ENCODE data around the gene CD81.
A peak's percentile ranks its signal among the peaks of the same experiment; 100 is the strongest.
"Not testable (repeated sequence)": the region's sequence is repeated elsewhere in the genome, so short reads cannot be mapped to it uniquely, and the experiment has no call there.

Gene CD81, protein sequence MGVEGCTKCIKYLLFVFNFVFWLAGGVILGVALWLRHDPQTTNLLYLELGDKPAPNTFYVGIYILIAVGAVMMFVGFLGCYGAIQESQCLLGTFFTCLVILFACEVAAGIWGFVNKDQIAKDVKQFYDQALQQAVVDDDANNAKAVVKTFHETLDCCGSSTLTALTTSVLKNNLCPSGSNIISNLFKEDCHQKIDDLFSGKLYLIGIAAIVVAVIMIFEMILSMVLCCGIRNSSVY

DNA sequence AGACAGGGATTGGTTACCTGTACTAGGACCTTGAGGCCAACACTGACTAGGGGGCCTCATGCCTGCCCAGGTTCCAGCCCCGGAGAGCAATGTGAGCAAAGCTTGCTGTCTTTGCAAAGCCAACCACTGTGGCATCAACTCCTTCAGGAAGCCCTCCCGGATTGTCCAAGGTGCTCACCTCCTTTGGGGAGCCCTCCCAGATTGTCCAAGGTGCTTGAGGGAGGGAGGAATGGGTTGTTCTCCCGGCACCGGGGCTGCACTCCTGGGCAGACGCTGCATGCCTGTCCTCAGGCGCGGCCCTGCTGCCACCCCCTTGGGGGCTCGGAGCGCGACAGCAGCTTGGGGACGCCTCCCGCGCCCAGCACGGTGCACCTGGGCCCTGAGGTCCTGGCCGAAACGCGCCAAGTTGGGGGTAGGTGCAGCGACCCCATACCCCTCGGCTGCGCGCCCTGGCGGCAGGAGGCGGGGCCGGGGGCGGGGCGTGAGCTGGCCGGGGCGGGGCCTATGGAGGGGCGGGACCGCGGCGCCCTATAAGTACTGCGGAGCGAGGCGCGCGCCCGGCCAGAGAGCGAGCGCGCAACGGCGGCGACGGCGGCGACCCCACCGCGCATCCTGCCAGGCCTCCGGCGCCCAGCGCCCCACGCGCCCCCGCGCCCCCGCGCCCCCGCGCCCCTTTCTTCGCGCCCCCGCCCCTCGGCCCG is at the start of gene CD81:
Gene CD81, plus strand, starts transcription at position 560 of the 701 bp plus-strand sequence. CDS start 240 bp downstream, outside the sequence.
- Mint-ChIP-seq H3K4me1 (ENCODE audit: low read depth) (peaks cover 19% of the 10 kb centered on the region), H3K27ac (peak within 1 kb of the TSS; percentile 61), H3K36me3 (no peaks in the 10 kb centered on the region), H3K27me3 (no peaks in the 10 kb centered on the region), H3K9me3 (ENCODE audit: low read depth) (no peaks in the 10 kb centered on the region), H3K4me3 (peak within 1 kb of the TSS; percentile 84)

GRCh38 chr11:2328021-2328420 is 49.1 kb upstream of the CD81 start:
- Mint-ChIP-seq H3K4me3 (no peak overlapping the region), H3K27me3 (peaks cover 7% of the 10 kb centered on the region), H3K36me3 (no peaks in the 10 kb centered on the region), H3K9me3 (ENCODE audit: low read depth) (no peaks in the 10 kb centered on the region), H3K27ac (no peak overlapping the region), H3K4me1 (ENCODE audit: low read depth) (no peaks in the 10 kb centered on the region)

DNA sequence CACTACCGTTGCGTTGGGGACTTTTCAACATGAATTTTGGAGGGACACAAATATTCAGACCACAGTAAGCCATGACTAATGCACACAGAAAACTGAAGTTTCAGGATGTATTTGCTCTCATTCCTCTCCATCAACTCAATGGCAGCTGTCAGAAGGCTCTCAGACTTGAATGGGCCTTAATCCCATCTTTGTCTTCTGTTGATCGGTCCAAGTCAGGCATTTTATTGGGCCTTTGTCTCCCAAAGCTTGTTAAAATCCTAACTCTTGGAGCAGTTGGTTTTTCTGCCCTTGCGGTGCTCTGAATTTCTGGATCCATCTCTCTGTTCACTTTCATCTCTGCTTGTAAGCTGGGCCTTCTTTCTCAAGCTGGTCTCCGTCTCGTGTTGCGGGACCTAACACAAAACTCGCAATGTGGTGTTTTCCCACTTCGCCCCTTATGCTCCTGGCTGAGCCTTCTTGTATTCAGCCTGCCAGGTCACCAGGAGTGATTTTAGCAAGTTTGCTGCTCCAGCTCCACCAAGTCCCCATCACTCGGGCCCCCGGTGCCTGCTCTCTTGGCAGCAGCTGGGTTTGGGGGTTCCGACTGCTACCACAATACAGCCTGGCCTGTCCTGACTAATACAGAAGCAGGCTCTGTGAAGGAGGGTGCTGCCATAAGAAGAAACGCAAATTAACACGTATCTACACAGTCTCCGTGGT is 48.3 kb upstream of the CD81 start:
- Mint-ChIP-seq H3K27ac (no peak overlapping the region), H3K4me1 (ENCODE audit: low read depth) (no peaks in the 10 kb centered on the region), H3K27me3 (peaks cover 7% of the 10 kb centered on the region), H3K4me3 (no peak overlapping the region), H3K9me3 (ENCODE audit: low read depth) (no peaks in the 10 kb centered on the region), H3K36me3 (no peaks in the 10 kb centered on the region)

DNA sequence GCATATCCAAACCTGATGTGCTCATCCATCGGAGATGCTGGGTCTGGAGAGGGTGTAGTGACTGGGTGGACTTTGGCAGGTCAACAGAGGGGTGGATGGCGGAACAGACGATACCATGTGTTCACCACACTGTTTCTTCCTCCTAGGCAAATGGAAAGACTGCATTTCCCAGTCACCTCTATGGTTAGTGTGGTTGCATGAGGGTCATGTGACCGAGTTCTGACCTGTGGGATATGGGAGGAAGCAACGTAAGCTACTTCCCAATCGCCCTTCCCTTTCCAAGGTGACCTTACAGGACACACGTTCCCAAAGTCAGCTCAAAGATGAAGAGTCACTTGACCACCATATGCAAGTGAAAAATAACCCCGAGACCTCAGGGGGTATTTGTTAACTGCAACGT is 47.6 kb upstream of the CD81 start:
- Mint-ChIP-seq H3K4me3 (no peak overlapping the region), H3K4me1 (ENCODE audit: low read depth) (no peaks in the 10 kb centered on the region), H3K27me3 (peaks cover 7% of the 10 kb centered on the region)

DNA sequence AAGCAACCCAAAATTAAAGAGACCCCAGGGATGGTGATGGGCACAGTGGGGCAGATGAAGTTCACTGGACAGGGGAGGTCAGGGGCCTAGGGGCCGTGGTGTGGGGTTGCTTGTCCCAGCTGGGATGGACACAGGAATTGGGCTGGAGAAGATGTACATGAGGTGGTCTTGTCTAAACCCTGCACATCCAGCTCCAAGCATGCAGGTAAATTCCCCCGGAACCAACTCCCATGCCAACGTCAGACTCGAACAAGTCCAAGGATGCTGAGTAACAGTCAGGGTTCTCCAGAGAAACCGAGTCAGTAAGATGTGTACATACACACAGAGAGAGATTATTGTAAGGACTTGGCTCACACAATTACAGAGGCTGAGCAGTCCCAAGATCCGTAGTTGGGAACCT is 46.4 kb upstream of the CD81 start:
- Mint-ChIP-seq H3K9me3 (ENCODE audit: low read depth) (no peaks in the 10 kb centered on the region), H3K4me1 (ENCODE audit: low read depth) (no peaks in the 10 kb centered on the region), H3K4me3 (no peak overlapping the region), H3K27me3 (peaks cover 10% of the 10 kb centered on the region), H3K27ac (no peak overlapping the region), H3K36me3 (no peaks in the 10 kb centered on the region)

More for the DNA sequence above, 47.6 kb upstream of the CD81 start:
- no peaks in the 10 kb centered on the region for H3K36me3 Mint-ChIP-seq
- H3K27ac Mint-ChIP-seq, result no peak overlapping the region
- no peaks in the 10 kb centered on the region for H3K9me3 Mint-ChIP-seq (ENCODE audit: low read depth)

GRCh38 chr11:2331404-2331803 is 45.7 kb upstream of the CD81 start:
- no peak overlapping the region for H3K4me3 Mint-ChIP-seq
- no peak overlapping the region for H3K27ac Mint-ChIP-seq
- peaks cover 8% of the 10 kb centered on the region for H3K27me3 Mint-ChIP-seq
- H3K36me3 Mint-ChIP-seq, result no peaks in the 10 kb centered on the region
- H3K9me3 Mint-ChIP-seq (ENCODE audit: low read depth), result no peaks in the 10 kb centered on the region
- H3K4me1 Mint-ChIP-seq (ENCODE audit: low read depth), result no peaks in the 10 kb centered on the region

DNA sequence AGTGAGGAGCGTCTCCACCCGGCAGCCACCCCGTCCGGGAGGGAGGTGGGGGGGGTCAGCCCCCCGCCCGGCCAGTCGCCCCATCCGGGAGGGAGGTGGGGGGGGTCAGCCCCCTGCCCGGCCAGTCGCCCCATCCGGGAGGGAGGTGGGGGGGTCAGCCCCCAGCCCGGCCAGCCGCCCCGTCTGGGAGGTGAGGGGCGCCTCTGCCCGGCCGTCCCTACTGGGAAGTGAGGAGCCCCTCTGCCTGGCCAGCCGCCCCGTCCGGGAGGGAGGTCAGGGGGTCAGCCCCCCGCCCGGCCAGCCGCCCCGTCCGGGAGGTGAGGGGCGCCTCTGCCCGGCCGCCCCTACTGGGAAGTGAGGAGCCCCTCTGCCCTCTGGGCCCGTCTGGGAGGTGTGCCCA is 44.5 kb upstream of the CD81 start:
- not testable (repeated sequence) for H3K4me1 Mint-ChIP-seq (ENCODE audit: low read depth); H3K9me3 Mint-ChIP-seq (ENCODE audit: low read depth); H3K36me3 Mint-ChIP-seq; H3K4me3 Mint-ChIP-seq; H3K27ac Mint-ChIP-seq
- peaks cover 14% of the 10 kb centered on the region for H3K27me3 Mint-ChIP-seq

- not testable (repeated sequence) for H3K9me3 Mint-ChIP-seq (ENCODE audit: low read depth); H3K27ac Mint-ChIP-seq; H3K4me3 Mint-ChIP-seq; H3K36me3 Mint-ChIP-seq; H3K4me1 Mint-ChIP-seq (ENCODE audit: low read depth)
- peaks cover 17% of the 10 kb centered on the region for H3K27me3 Mint-ChIP-seq
Observed at GRCh38 chr11:2333486-2334205, 43.5 kb upstream of the CD81 start.

DNA sequence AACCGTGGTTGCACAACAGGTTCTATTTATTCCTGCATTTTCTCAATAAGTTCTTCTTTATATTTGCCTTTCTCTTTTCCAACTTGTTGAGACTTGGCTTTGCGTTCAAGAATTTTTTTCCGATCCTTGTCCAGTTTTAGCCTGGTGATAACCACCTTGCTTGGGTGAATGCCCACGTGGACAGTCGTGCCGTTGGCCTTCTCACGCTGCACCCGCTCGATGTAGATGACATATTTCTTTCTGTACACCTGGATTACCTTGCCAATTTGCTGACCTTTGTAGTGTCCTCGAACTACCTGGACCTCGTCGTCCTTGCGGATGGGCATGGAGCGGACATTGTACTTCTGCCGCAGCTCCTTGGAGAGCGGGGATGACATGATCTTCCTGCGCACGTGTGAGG is 41.8 kb upstream of the CD81 start:
- not testable (repeated sequence) for H3K36me3 Mint-ChIP-seq; H3K4me3 Mint-ChIP-seq; H3K4me1 Mint-ChIP-seq (ENCODE audit: low read depth); H3K9me3 Mint-ChIP-seq (ENCODE audit: low read depth); H3K27ac Mint-ChIP-seq
- H3K27me3 Mint-ChIP-seq, result peaks cover 13% of the 10 kb centered on the region

DNA sequence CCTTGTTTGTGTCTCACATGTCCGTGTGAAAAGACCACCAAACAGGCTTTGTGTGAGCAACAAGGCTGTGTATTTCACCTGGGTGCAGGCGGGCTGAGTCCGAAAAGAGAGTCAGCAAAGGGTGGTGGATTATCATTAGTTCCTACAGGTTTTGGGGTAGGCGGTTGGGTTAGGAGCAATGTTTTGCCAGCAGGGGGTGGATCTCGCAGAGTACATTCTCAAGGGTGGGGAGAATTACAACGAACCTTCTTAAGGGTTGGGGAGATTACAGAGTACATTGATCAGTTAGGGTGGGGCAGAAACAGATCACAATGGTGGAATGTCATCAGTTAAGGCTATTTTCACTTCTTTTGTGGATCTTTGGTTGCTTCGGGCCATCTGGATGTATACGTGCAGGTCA is 38.4 kb upstream of the CD81 start:
- not testable (repeated sequence) for H3K4me3 Mint-ChIP-seq

GRCh38 chr11:2342557-2342956 is 34.6 kb upstream of the CD81 start:
- H3K27ac Mint-ChIP-seq, result no peak overlapping the region
- peaks cover 3% of the 10 kb centered on the region for H3K27me3 Mint-ChIP-seq
- H3K9me3 Mint-ChIP-seq (ENCODE audit: low read depth), result no peaks in the 10 kb centered on the region
- no peaks in the 10 kb centered on the region for H3K36me3 Mint-ChIP-seq
- no peak overlapping the region for H3K4me3 Mint-ChIP-seq
- no peaks in the 10 kb centered on the region for H3K4me1 Mint-ChIP-seq (ENCODE audit: low read depth)

More for the DNA sequence above, 38.4 kb upstream of the CD81 start:
- not testable (repeated sequence) for H3K36me3 Mint-ChIP-seq; H3K4me1 Mint-ChIP-seq (ENCODE audit: low read depth); H3K9me3 Mint-ChIP-seq (ENCODE audit: low read depth); H3K27ac Mint-ChIP-seq
- peaks cover 11% of the 10 kb centered on the region for H3K27me3 Mint-ChIP-seq

GRCh38 chr11:2342981-2343380 is 34.1 kb upstream of the CD81 start:
- H3K4me1 Mint-ChIP-seq (ENCODE audit: low read depth), result no peaks in the 10 kb centered on the region
- H3K9me3 Mint-ChIP-seq (ENCODE audit: low read depth), result no peaks in the 10 kb centered on the region
- peaks cover under 1% of the 10 kb centered on the region for H3K36me3 Mint-ChIP-seq
- H3K27me3 Mint-ChIP-seq, result no peaks in the 10 kb centered on the region
- H3K4me3 Mint-ChIP-seq, result no peak overlapping the region
- no peak overlapping the region for H3K27ac Mint-ChIP-seq

DNA sequence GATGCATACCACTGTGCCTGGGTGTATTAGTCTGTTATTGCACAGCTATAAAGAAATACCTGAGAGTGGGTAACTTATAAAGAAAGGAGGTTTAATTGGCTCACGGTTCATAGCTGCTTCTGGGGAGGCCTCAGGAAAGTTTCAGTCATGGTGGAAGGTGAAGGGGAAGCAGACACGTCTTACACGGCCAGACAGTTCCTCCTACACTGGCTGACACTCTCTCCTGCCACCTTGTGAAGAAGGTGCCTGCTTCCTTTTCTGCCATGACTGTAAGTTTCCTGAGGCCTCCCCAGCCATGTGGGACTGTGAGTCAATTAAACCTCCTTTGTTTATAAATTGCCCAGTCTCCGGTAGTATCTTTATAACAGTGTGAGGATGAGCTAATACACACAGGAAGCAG is 33.6 kb upstream of the CD81 start:
- Mint-ChIP-seq H3K9me3 (ENCODE audit: low read depth) (no peaks in the 10 kb centered on the region), H3K36me3 (peaks cover 2% of the 10 kb centered on the region), H3K27me3 (no peaks in the 10 kb centered on the region), H3K4me3 (no peak overlapping the region), H3K27ac (no peak overlapping the region), H3K4me1 (ENCODE audit: low read depth) (no peaks in the 10 kb centered on the region)

DNA sequence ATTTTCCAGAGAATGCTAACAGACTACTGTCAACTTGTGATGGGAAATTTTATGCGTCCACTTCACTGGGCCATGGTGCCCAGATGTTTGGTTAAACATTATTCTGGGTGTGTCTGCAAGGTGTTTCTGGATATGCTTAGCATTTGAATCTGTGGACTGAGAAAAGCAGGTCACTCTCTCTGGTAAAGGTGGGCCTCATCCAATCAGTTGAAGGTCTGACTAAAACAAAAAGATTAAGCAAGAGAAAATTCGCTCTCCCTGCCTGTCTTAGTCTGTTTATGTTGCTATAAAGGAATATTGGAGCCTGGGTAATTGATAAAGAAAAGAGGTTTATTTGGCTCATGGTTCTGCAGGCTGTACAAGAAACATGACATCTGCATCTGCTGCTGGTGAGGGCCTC is 32.1 kb upstream of the CD81 start:
- Mint-ChIP-seq H3K27ac (no peak overlapping the region), H3K36me3 (peaks cover 5% of the 10 kb centered on the region), H3K4me3 (no peak overlapping the region), H3K27me3 (no peaks in the 10 kb centered on the region), H3K9me3 (ENCODE audit: low read depth) (peaks cover 6% of the 10 kb centered on the region), H3K4me1 (ENCODE audit: low read depth) (no peaks in the 10 kb centered on the region)

- H3K27me3 Mint-ChIP-seq, result no peaks in the 10 kb centered on the region
- no peak overlapping the region for H3K27ac Mint-ChIP-seq
- H3K36me3 Mint-ChIP-seq, result peaks cover 7% of the 10 kb centered on the region
- no peaks in the 10 kb centered on the region for H3K4me1 Mint-ChIP-seq (ENCODE audit: low read depth)
- peaks cover 6% of the 10 kb centered on the region for H3K9me3 Mint-ChIP-seq (ENCODE audit: low read depth)
- no peak overlapping the region for H3K4me3 Mint-ChIP-seq
Observed at GRCh38 chr11:2346014-2346413, 31.1 kb upstream of the CD81 start.
